Coronary artery (tissue), 2 donors: Measurements from ENCODE around the gene PPP6R1.
A peak's percentile ranks its signal among the peaks of the same experiment; 100 is the strongest.

Experiments used
- DNase-seq: peaks from one replicate; pipeline ENCODE4 v3.0.0-alpha.2; 2017; ENCODE audit warnings: low spot score
- H3K27ac ChIP-seq, 2 donors: fragments of 200-600 bp; sonication (generic); one replicate each; pipeline ENCODE4 v1.5.1; 2016 to 2019
- H3K4me3 ChIP-seq: fragments of 200-600 bp; sonication (generic); 2 replicates; pipeline ENCODE4 v1.5.1; 2016; ENCODE audit warnings: mild to moderate bottlenecking, moderate library complexity
- TF ChIP-seq, protein P1 (sequence below): fragments of 200-600 bp; sonication (generic); IDR thresholded peaks from one replicate; pipeline ENCODE4 v1.5.1; 2019; ENCODE audit warnings: antibody characterized with exemption

Gene PPP6R1

DNA sequence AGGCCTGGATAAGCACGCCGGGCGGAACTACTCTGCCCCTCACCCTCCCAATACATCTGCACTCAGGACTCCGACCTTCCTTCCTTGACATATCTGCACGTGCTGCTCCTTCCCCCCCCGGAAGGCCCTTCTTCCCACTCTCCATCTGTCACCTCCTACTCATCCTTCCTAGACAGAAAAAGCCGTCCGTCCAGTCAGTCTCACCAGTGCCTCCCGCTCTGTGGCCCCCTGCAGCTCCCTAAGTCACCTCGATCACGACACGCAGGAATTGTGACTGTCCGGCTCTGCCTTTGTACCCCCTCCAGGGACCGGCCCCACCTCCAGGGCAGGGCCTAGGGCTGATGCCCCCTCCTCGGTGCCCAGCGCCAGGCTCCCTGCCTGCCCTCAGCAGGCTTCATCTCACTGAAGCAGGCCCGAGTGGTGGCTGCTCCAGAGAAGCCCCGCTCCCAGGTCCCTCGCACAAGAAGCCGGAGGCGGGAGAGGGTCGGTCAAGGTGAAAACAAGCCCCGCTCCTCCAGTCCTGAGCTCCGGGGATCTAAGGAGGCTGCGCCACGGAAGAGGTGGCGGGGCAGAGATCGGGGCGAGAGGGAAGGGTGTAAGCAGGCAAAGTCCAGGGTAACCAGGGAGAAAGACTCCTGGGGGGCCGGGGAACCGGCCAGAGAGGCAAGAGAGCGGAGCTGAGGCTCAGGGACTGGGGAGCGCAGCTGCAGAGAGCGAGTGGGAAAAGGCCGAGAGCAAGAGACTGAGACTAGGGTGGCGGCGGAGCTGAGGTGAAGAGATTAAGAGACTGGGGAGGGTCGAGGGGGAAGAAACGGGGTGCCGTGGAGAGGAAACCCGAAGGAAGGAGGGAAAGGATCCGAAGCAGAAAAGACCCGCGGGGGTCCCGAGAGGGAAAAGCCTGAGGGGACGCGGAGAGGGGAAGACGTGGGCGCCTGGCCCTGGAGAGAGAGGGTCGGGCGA lies 1.1 kb downstream of the PPP6R1 start:
- peak overlapping the region; percentile 70 to 89 for H3K27ac ChIP-seq
- no peak for DNase-seq
- H3K4me3 ChIP-seq: peak overlapping the region; percentile 87
- TF ChIP-seq, protein P1, sequence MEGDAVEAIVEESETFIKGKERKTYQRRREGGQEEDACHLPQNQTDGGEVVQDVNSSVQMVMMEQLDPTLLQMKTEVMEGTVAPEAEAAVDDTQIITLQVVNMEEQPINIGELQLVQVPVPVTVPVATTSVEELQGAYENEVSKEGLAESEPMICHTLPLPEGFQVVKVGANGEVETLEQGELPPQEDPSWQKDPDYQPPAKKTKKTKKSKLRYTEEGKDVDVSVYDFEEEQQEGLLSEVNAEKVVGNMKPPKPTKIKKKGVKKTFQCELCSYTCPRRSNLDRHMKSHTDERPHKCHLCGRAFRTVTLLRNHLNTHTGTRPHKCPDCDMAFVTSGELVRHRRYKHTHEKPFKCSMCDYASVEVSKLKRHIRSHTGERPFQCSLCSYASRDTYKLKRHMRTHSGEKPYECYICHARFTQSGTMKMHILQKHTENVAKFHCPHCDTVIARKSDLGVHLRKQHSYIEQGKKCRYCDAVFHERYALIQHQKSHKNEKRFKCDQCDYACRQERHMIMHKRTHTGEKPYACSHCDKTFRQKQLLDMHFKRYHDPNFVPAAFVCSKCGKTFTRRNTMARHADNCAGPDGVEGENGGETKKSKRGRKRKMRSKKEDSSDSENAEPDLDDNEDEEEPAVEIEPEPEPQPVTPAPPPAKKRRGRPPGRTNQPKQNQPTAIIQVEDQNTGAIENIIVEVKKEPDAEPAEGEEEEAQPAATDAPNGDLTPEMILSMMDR: no peak

DNA sequence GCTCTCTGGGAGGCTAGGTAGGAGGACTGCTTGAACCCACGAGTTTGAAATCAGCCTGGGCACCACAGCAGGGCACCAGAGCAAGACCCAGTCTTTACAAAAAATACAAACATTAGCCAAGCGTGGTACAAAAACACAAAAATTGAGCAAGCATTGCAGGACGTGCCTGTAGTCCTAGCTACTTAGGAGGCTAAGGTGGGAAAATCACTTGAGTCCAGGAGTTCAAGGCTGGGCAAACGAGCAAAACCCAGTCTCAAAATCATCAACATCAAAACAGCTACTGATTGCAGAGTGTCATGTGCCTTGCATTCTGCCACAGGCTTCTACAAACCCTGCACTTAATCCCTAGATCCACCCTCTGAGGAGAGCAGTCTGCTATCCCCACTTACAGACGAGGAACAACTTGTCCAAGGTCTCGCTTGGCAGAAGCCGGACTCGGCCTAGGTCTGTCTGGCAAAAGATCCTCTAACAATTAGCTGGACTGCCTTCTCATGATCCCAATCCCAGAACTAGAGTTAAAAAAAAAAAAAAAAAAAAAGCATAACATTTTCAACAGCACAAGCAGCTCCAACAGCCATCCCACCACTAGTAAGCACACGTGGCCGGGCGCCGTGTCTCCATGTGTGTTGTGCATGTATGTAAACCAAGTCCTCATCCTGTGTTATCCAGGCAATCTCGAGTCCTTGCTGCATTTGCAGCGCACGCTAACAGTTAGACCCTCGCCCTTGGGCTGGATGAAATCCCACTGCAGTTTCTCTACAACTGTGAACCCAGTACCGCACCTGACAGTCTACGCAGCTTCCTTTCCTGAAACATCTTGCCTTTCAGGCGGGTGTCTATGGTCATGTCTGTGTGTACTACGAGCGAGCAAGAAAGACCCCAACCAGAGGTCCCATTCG lies 2.0 kb downstream of the PPP6R1 start:
- peak overlapping the region; percentile 87 for H3K4me3 ChIP-seq
- H3K27ac ChIP-seq: no peak overlapping the region
- TF ChIP-seq, protein P1: no peak
- DNase-seq: no peak

DNA sequence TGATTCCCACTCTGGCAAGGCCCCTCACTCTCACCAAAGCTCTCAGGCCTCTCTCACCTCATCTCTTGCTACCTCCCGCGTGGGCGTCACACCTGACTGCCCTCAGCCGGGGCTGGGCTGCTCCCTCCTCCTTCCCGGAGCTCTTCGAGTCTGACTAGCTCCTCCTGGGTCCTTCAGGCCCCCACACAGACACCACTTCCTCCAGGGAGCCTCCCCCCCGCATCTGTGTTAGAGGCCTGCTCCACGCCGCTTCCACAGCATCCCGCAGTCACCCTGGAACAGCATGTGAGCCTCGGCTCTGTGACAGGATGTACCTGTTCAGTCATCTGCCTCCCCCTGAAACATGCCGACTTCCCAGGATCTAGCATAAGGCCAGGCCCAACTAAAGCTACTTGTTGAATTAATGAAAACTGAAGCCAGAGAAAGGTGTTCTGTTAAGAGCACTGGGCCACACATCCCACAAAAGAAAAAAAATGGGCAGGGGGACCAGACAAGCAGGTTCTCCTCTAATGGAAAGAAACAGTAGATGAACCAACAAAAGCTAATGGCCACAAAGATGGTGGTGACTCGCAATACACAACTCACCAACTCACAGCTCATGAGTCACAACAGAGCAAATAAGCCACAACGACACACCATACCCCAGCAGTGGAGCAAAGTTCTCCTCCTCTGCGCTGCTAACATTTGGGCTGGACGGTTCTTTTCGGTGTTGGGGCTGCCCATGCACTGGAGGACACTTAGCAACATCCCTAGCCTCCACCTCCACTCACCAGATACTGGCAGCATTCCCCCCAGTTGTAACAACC lies 3.0 kb downstream of the PPP6R1 start:
- H3K27ac ChIP-seq: peak overlapping the region in 1 of 2 donors; percentile 64
- TF ChIP-seq, protein P1: no peak
- no peak for DNase-seq
- peak overlapping the region; percentile 87 for H3K4me3 ChIP-seq

DNA sequence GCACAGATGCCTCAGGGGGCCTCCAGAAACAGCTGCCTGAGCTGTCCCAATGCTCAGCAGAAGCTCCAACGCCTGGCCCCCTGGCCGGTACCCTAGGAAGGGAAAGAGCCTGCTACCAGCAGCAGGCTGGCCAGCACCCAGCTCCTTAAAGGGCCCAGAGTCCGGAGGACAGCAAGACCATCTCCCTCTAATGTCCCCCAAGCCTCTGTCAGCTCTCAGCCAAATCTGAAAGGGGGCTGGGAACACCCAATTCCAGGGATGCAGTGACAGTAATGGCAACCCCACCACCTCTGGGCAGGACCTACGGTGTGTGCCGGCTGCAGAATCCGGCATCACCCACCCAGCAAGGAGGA lies 4.2 kb downstream of the PPP6R1 start:
- peak overlapping the region in 1 of 2 donors; percentile 66 for H3K27ac ChIP-seq
- H3K4me3 ChIP-seq: peak overlapping the region; percentile 50
- DNase-seq: no peak
- TF ChIP-seq, protein P1: no peak

DNA sequence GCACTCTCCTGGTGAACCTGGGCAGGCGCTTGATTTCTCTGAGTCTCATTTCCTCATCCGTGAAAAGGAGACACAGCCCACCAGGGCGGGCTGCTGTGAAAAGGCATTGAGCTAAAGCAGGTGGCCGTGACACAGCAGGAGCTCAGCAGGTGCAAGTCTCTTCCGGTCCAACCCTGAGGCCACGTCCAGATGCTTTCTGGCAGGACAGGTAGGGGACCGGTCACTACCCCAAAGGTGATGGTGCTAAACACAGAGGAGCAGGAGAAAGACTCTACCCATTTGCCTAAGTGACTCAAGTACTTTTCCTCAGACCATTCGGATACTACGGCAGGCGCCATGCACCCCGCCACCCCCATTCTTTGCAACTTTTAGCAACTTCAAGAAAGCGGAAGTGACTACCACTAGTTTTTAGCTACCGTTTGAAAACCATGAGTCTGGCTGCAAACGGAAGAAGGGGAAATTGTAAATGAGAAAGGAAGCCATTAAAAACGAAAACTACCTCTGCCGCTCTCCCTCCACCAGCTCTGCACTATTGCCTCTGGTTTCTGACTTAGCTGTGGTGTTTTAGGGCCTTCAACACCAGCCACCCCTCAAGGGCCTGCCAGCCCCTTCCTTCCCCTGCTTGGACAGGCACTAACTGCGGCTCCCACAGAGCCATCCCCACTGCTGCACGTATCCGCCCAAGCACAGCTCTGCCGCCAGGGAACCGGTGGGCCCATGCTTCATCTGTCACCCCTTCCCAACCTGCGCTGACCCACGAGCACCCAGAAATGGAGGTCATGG lies 4.8 kb downstream of the PPP6R1 start:
- Histone ChIP-seq H3K4me3 (peak overlapping the region; percentile 50), H3K27ac (peak overlapping the region in 1 of 2 donors; percentile 66)
- DNase-seq: no peak
- TF ChIP-seq, protein P1: no peak
